Embryonic facial prominence (tissue), 1 donor: ENCODE measurements around the gene RCOR3.
"Not testable (repeated sequence)": the region's sequence is repeated elsewhere in the genome, so short reads cannot be mapped to it uniquely, and the experiment has no call there.

Experiments
- DNase-seq: peaks from one replicate; pipeline ENCODE4 v3.0.0-alpha.2; 2016; ENCODE audit errors: extremely low spot score

Gene RCOR3

GRCh38 chr1:211340622-211341507 lies 81.7 kb downstream of the RCOR3 start:
- DNase-seq, result no peak

- DNase-seq, result no peak
Observed at GRCh38 chr1:211341999-211342398, 82.8 kb downstream of the RCOR3 start.

- no peak for DNase-seq
Observed at GRCh38 chr1:211343607-211344006, 84.4 kb downstream of the RCOR3 start.

- DNase-seq, result no peak
Observed at GRCh38 chr1:211344152-211344618, 85.0 kb downstream of the RCOR3 start.

GRCh38 chr1:211345719-211346118 lies 86.6 kb downstream of the RCOR3 start:
- no peak for DNase-seq

GRCh38 chr1:211347077-211347844 lies 88.1 kb downstream of the RCOR3 start:
- no peak for DNase-seq

GRCh38 chr1:211348547-211348946 lies 89.4 kb downstream of the RCOR3 start:
- no peak for DNase-seq

- no peak for DNase-seq
Observed at GRCh38 chr1:211349741-211350140, 90.6 kb downstream of the RCOR3 start.

- DNase-seq, result not testable (repeated sequence)
Observed at GRCh38 chr1:211352055-211352454, 92.9 kb downstream of the RCOR3 start.

- DNase-seq, result no peak
Observed at GRCh38 chr1:211352465-211352864, 93.3 kb downstream of the RCOR3 start.

- DNase-seq, result no peak
Observed at GRCh38 chr1:211352985-211353515, 93.9 kb downstream of the RCOR3 start.

GRCh38 chr1:211353562-211354212 lies 94.5 kb downstream of the RCOR3 start:
- DNase-seq, result no peak

GRCh38 chr1:211355873-211356272 lies 96.7 kb downstream of the RCOR3 start:
- DNase-seq, result no peak

GRCh38 chr1:211356723-211357407 lies 97.7 kb downstream of the RCOR3 start:
- DNase-seq, result no peak

GRCh38 chr1:211358685-211359084 lies 99.5 kb downstream of the RCOR3 start:
- DNase-seq, result no peak

GRCh38 chr1:211359876-211360275 lies 100.7 kb downstream of the RCOR3 start:
- DNase-seq, result no peak

GRCh38 chr1:211361202-211361601 lies 102.0 kb downstream of the RCOR3 start:
- DNase-seq, result no peak
